ENCODE data around the gene NCAPG2. TPM values are rescaled to one million over a fixed set of nuclear protein-coding genes. Genes with fewer than 3 reads are reported as not detected.

The NCAPG2 gene
- total and polyA plus RNA-seq, 9 donors = 3.2 to 9.3 (median 5.1) TPM

GRCh38 chr7:158687406-158687805, 17.2 kb downstream of the NCAPG2 start:
- H3K27me3 ChIP-seq = no peaks in the 10 kb centered on the region
- 90 to 93% (median 93%) methylated on average over 7 of the region's 7 CpGs for WGBS, 3 donors
- H3K36me3 ChIP-seq = no peaks in the 10 kb centered on the region
- no peak overlapping the region for H3K27ac ChIP-seq
- no peaks in the 10 kb centered on the region for H3K4me1 ChIP-seq (ENCODE audit: insufficient read depth)
- no peaks in the 10 kb centered on the region for H3K9me3 ChIP-seq
- TF ChIP-seq EP300 (IDR thresholded peaks at IDR 0.05) (no peak), CTCF (IDR thresholded peaks at IDR 0.05) (no peak), POLR2A (IDR thresholded peaks at IDR 0.05) (no peak)
- no peak overlapping the region for H3K4me3 ChIP-seq
- intact Hi-C loops (cut with DNase I) = no loop called here
- no peak for DNase-seq

- 86 to 89% (median 88%) methylated on average over 4 of the region's 4 CpGs for WGBS, 3 donors
- intact Hi-C loops (cut with DNase I) = no loop called here
Measured at GRCh38 chr7:158685693-158686092, 18.9 kb downstream of the NCAPG2 start.

GRCh38 chr7:158684329-158684728, 20.3 kb downstream of the NCAPG2 start:
- no peaks in the 10 kb centered on the region for H3K9me3 ChIP-seq
- no peak overlapping the region for H3K27ac ChIP-seq
- DNase-seq = no peak
- TF ChIP-seq POLR2A (IDR thresholded peaks at IDR 0.05) = no peak
- WGBS, 3 donors = 91 to 94% (median 93%) methylated on average over 1 of the region's 1 CpG
- intact Hi-C loops (cut with DNase I) = no loop called here
- H3K36me3 ChIP-seq = no peaks in the 10 kb centered on the region
- H3K27me3 ChIP-seq = no peaks in the 10 kb centered on the region
- H3K4me3 ChIP-seq = no peak overlapping the region
- H3K4me1 ChIP-seq (ENCODE audit: insufficient read depth) = no peaks in the 10 kb centered on the region

More at GRCh38 chr7:158685693-158686092, 18.9 kb downstream of the NCAPG2 start:
- H3K27me3 ChIP-seq = no peaks in the 10 kb centered on the region
- no peak for DNase-seq
- H3K27ac ChIP-seq = no peak overlapping the region
- TF ChIP-seq CTCF (IDR thresholded peaks at IDR 0.05) = no peak
- TF ChIP-seq POLR2A (IDR thresholded peaks at IDR 0.05) = no peak
- no peak for TF ChIP-seq EP300 (IDR thresholded peaks at IDR 0.05)
- H3K4me3 ChIP-seq = no peak overlapping the region
- no peaks in the 10 kb centered on the region for H3K9me3 ChIP-seq
- no peaks in the 10 kb centered on the region for H3K4me1 ChIP-seq (ENCODE audit: insufficient read depth)
- no peaks in the 10 kb centered on the region for H3K36me3 ChIP-seq

GRCh38 chr7:158683541-158683940, 21.1 kb downstream of the NCAPG2 start:
- Histone ChIP-seq H3K27me3 (no peaks in the 10 kb centered on the region), H3K4me3 (no peak overlapping the region), H3K27ac (no peak overlapping the region), H3K9me3 (no peaks in the 10 kb centered on the region), H3K4me1 (ENCODE audit: insufficient read depth) (no peaks in the 10 kb centered on the region), H3K36me3 (no peaks in the 10 kb centered on the region)
- TF ChIP-seq POLR2A (IDR thresholded peaks at IDR 0.05) (no peak), CTCF (IDR thresholded peaks at IDR 0.05) (no peak), EP300 (IDR thresholded peaks at IDR 0.05) (no peak)
- DNase-seq = no peak
- WGBS, 3 donors = 42 to 79% (median 51%) methylated on average over 2 of the region's 2 CpGs
- intact Hi-C loops (cut with DNase I) = no loop called here

GRCh38 chr7:158682456-158682855, 22.1 kb downstream of the NCAPG2 start:
- H3K4me3 ChIP-seq = no peak overlapping the region
- no peaks in the 10 kb centered on the region for H3K4me1 ChIP-seq (ENCODE audit: insufficient read depth)
- H3K9me3 ChIP-seq = no peaks in the 10 kb centered on the region
- intact Hi-C loops (cut with DNase I) = no loop called here
- TF ChIP-seq EP300 (IDR thresholded peaks at IDR 0.05) = no peak
- TF ChIP-seq CTCF (IDR thresholded peaks at IDR 0.05) = no peak
- TF ChIP-seq POLR2A (IDR thresholded peaks at IDR 0.05) = no peak
- H3K27ac ChIP-seq = no peak overlapping the region
- DNase-seq = no peak
- H3K27me3 ChIP-seq = no peaks in the 10 kb centered on the region
- H3K36me3 ChIP-seq = no peaks in the 10 kb centered on the region
